ENCODE data around the gene TPGS2.

DNA sequence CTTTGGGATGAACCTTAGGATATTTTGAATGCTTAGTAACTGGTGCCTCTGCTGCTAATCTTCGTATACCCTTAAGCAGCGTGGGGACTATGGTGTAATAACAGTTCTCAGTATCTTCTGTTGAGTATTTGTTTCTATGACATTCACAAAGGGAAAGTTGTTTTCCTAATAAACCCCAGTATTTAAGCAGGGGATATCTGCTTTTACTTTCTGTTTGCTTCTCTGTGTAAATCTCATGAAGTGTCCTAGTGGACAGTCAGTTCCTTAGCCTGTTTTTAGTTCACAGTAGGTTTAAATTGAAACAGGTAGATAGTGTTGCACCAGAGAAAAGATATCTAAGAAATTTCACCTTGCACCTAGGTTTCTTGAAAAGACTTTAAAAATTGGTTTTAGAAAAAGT, 15.0 kb upstream of the TPGS2 start:
- no peak for TF ChIP-seq GATA2 (IDR thresholded peaks at IDR 0.05; ENCODE audit: low read depth, low read length)
- no peak for TF ChIP-seq GATA3 (IDR thresholded peaks at IDR 0.05; ENCODE audit: low read depth, low read length)

All from SH-SY5Y (cell line).